Measurements from ENCODE around the gene NOA1.

NOA1 gene

GRCh38 chr4:57018980-57019379 is 41.6 kb upstream of the NOA1 start:
- Histone ChIP-seq H3K4me1 (ENCODE audit: insufficient read depth, low read length, poor library complexity, severe bottlenecking) (no peaks in the 10 kb centered on the region), H4K20me1 (ENCODE audit: insufficient read depth, low read length, poor library complexity, severe bottlenecking) (no peaks in the 10 kb centered on the region), H3K4me3 (ENCODE audit: low read length, poor library complexity, severe bottlenecking) (no peak overlapping the region), H3K27me3 (ENCODE audit: insufficient read depth, low read length, poor library complexity, severe bottlenecking) (no peaks in the 10 kb centered on the region), H3K36me3 (ENCODE audit: insufficient read depth, low read length) (peaks cover 90% of the 10 kb centered on the region), H3K79me2 (ENCODE audit: insufficient read depth, low read length) (no peaks in the 10 kb centered on the region), H3K4me2 (ENCODE audit: low read depth, low read length, poor library complexity, severe bottlenecking) (no peak overlapping the region), H3F3A (ENCODE audit: low read depth) (no peaks in the 10 kb centered on the region), H2AFZ (ENCODE audit: low read length) (no peak overlapping the region), H3K9me3 (ENCODE audit: insufficient read depth, low read depth, low read length) (no peaks in the 10 kb centered on the region), H3K9ac (ENCODE audit: low read depth, low read length, poor library complexity, severe bottlenecking) (no peak overlapping the region), H3K9me2 (replicated peaks; ENCODE audit: low read depth, low read length) (no peaks in the 10 kb centered on the region)
- TF ChIP-seq, protein P1, sequence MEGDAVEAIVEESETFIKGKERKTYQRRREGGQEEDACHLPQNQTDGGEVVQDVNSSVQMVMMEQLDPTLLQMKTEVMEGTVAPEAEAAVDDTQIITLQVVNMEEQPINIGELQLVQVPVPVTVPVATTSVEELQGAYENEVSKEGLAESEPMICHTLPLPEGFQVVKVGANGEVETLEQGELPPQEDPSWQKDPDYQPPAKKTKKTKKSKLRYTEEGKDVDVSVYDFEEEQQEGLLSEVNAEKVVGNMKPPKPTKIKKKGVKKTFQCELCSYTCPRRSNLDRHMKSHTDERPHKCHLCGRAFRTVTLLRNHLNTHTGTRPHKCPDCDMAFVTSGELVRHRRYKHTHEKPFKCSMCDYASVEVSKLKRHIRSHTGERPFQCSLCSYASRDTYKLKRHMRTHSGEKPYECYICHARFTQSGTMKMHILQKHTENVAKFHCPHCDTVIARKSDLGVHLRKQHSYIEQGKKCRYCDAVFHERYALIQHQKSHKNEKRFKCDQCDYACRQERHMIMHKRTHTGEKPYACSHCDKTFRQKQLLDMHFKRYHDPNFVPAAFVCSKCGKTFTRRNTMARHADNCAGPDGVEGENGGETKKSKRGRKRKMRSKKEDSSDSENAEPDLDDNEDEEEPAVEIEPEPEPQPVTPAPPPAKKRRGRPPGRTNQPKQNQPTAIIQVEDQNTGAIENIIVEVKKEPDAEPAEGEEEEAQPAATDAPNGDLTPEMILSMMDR (conservative IDR thresholded peaks at IDR 0.05; ENCODE audit: low read length) = no peak
- no peak for TF ChIP-seq EZH2phosphoT487 (IDR thresholded peaks at IDR 0.05; ENCODE audit: borderline replicate concordance)

- no peaks in the 10 kb centered on the region for H3K9me3 ChIP-seq (ENCODE audit: insufficient read depth, low read depth, low read length)
- H3K9me2 ChIP-seq (replicated peaks; ENCODE audit: low read depth, low read length) = no peaks in the 10 kb centered on the region
- TF ChIP-seq EZH2phosphoT487 (IDR thresholded peaks at IDR 0.05; ENCODE audit: borderline replicate concordance) = no peak
- TF ChIP-seq, protein P1 (conservative IDR thresholded peaks at IDR 0.05; ENCODE audit: low read length) = no peak
- peaks cover 6% of the 10 kb centered on the region for H4K20me1 ChIP-seq (ENCODE audit: insufficient read depth, low read length, poor library complexity, severe bottlenecking)
- H3K27me3 ChIP-seq (ENCODE audit: insufficient read depth, low read length, poor library complexity, severe bottlenecking) = no peaks in the 10 kb centered on the region
- H3K4me1 ChIP-seq (ENCODE audit: insufficient read depth, low read length, poor library complexity, severe bottlenecking) = no peaks in the 10 kb centered on the region
- H3F3A ChIP-seq (ENCODE audit: low read depth) = no peaks in the 10 kb centered on the region
- no peak overlapping the region for H3K4me2 ChIP-seq (ENCODE audit: low read depth, low read length, poor library complexity, severe bottlenecking)
- no peak overlapping the region for H3K4me3 ChIP-seq (ENCODE audit: low read length, poor library complexity, severe bottlenecking)
- no peak overlapping the region for H2AFZ ChIP-seq (ENCODE audit: low read length)
- no peaks in the 10 kb centered on the region for H3K79me2 ChIP-seq (ENCODE audit: insufficient read depth, low read length)
- no peak overlapping the region for H3K9ac ChIP-seq (ENCODE audit: low read depth, low read length, poor library complexity, severe bottlenecking)
- H3K36me3 ChIP-seq (ENCODE audit: insufficient read depth, low read length) = peaks cover 79% of the 10 kb centered on the region; the same call in 1 of the 2 replicates
Measured at GRCh38 chr4:57013543-57014120, 36.2 kb upstream of the NOA1 start.

DNA sequence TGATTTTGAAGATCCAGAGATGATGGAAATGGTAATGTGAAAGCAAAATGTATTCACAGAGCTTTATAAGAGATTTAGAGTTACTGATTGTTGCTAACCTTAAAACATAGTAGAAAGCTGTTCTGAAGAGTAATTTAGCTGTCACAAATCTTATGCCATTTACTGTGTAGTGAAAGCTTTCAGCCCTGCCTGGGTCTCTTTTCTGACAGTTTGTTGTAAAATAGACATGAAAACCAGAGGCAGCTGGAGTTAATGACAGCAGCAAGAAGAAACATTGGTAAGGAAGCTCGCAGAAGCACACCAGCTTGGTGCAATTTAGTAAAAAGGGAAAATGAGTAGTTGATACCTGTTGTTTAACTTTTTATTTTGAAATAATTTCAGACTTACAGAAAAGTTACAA is 22.3 kb upstream of the NOA1 start:
- H3F3A ChIP-seq (ENCODE audit: low read depth) = no peaks in the 10 kb centered on the region
- H3K9ac ChIP-seq (ENCODE audit: low read depth, low read length, poor library complexity, severe bottlenecking) = no peak overlapping the region
- no peak overlapping the region for H2AFZ ChIP-seq (ENCODE audit: low read length)
- H3K4me3 ChIP-seq (ENCODE audit: low read length, poor library complexity, severe bottlenecking) = no peak overlapping the region
- peaks cover 84% of the 10 kb centered on the region for H3K36me3 ChIP-seq (ENCODE audit: insufficient read depth, low read length)
- H4K20me1 ChIP-seq (ENCODE audit: insufficient read depth, low read length, poor library complexity, severe bottlenecking) = peaks cover 13% of the 10 kb centered on the region
- no peaks in the 10 kb centered on the region for H3K27me3 ChIP-seq (ENCODE audit: insufficient read depth, low read length, poor library complexity, severe bottlenecking)
- no peak overlapping the region for H3K4me2 ChIP-seq (ENCODE audit: low read depth, low read length, poor library complexity, severe bottlenecking)
- H3K9me2 ChIP-seq (replicated peaks; ENCODE audit: low read depth, low read length) = no peaks in the 10 kb centered on the region
- no peak for TF ChIP-seq EZH2phosphoT487 (IDR thresholded peaks at IDR 0.05; ENCODE audit: borderline replicate concordance)
- TF ChIP-seq, protein P1 (conservative IDR thresholded peaks at IDR 0.05; ENCODE audit: low read length) = no peak
- H3K79me2 ChIP-seq (ENCODE audit: insufficient read depth, low read length) = peaks cover 14% of the 10 kb centered on the region; the same call in 1 of the 2 replicates
- no peaks in the 10 kb centered on the region for H3K9me3 ChIP-seq (ENCODE audit: insufficient read depth, low read depth, low read length)
- no peaks in the 10 kb centered on the region for H3K4me1 ChIP-seq (ENCODE audit: insufficient read depth, low read length, poor library complexity, severe bottlenecking)
